Measurements from ENCODE around the gene DPEP3.

The DPEP3 gene

DNA sequence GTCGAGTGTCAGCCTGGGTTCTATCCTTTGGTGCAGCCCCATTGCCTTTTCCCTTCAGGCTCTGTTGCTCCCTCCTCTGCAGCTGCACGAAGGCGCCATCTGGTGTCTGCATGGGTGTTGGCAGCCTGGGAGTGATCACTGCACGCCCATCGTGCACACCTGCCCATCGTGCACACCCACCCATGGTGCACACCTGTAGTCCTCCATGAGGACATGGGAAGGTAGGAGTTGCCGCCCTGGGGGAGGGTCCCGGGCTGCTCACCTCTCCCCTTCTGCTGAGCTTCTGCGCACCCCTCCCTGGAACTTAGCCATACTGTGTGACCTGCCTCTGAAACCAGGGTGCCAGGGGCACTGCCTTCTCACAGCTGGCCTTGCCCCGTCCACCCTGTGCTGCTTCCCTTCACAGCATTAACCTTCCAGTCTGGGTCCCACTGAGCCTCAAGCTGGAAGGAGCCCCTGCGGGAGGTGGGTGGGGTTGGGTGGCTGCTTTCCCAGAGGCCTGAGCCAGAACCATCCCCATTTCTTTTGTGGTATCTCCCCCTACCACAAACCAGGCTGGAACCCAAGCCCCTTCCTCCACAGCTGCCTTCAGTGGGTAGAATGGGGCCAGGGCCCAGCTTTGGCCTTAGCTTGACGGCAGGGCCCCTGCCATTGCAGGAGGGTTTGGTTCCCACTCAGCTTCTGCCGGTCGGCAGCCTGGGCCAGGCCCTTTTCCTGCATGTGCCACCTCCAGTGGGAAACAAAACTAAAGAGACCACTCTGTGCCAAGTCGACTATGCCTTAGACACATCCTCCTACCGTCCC, 51.5 kb downstream of the DPEP3 start:
- peak; percentile 74 to 79 for DNase-seq

GRCh38 chr16:67928147-67928546, 52.2 kb downstream of the DPEP3 start:
- DNase-seq, result no peak

GRCh38 chr16:67927131-67927941, 53.0 kb downstream of the DPEP3 start:
- DNase-seq, result no peak

- DNase-seq, result no peak
Observed at GRCh38 chr16:67926181-67926750, 54.0 kb downstream of the DPEP3 start.

Measured in CD4-positive, alpha-beta T cell treated with Interleukin-4 for 1 hour (primary cell).